ENCODE measurements around the gene ZDHHC23.

ZDHHC23 gene

DNA sequence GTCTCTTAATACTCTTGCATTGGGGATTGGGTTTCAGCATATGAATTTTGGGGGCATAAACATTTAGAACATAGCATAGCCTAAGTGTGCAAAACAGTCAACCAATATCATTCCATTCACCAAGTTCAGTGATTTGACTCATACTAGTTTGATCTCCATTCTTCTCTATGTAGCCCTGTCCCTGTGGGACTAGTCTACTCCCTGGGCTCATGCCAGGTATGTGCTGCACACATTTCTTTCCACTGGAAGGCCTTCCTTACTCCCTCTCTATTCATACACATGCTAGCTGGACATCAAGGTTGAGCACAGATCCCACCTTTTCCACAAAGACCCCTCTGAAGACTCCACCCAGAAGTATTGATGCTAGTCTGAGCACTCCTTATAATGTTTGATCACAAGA is 5.1 kb downstream of the ZDHHC23 start:
- in situ Hi-C loops (cut with HindIII; ENCODE audit: low pct_ligation_motif_present, low sequenced_read_pairs): no loop called here
- no peak for DNase-seq

DNA sequence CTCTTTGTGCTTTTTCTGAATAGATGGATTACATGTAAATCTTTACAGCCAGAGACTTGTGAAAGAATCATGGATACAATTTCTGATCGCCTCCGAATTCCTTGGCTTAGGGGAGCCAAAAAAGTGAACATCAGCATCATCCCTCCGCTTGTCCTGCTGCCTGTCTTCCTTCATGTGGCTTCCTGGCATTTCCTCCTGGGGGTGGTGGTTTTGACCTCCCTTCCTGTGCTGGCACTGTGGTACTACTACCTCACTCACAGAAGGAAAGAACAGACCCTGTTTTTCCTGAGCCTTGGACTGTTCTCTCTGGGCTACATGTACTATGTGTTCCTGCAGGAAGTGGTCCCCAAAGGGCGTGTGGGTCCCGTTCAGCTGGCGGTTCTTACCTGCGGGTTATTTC is 5.9 kb downstream of the ZDHHC23 start:
- Histone ChIP-seq H3K27ac (no peak overlapping the region), H3K4me3 (ENCODE audit: low read depth, low read length) (no peak overlapping the region), H3K36me3 (replicated peaks) (no peaks in the 10 kb centered on the region), H3K27me3 (replicated peaks) (peaks cover 3% of the 10 kb centered on the region)
- DNase-seq: no peak
- in situ Hi-C loops (cut with HindIII; ENCODE audit: low pct_ligation_motif_present, low sequenced_read_pairs): no loop called here
- TF ChIP-seq, protein P1, sequence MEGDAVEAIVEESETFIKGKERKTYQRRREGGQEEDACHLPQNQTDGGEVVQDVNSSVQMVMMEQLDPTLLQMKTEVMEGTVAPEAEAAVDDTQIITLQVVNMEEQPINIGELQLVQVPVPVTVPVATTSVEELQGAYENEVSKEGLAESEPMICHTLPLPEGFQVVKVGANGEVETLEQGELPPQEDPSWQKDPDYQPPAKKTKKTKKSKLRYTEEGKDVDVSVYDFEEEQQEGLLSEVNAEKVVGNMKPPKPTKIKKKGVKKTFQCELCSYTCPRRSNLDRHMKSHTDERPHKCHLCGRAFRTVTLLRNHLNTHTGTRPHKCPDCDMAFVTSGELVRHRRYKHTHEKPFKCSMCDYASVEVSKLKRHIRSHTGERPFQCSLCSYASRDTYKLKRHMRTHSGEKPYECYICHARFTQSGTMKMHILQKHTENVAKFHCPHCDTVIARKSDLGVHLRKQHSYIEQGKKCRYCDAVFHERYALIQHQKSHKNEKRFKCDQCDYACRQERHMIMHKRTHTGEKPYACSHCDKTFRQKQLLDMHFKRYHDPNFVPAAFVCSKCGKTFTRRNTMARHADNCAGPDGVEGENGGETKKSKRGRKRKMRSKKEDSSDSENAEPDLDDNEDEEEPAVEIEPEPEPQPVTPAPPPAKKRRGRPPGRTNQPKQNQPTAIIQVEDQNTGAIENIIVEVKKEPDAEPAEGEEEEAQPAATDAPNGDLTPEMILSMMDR (IDR thresholded peaks at IDR 0.05; ENCODE audit: low read depth, low read length, missing control alignments): no peak

More for the DNA sequence above, 5.1 kb downstream of the ZDHHC23 start:
- TF ChIP-seq, protein P1 (IDR thresholded peaks at IDR 0.05; ENCODE audit: low read depth, low read length, missing control alignments): no peak
- H3K36me3 ChIP-seq (replicated peaks): no peaks in the 10 kb centered on the region
- H3K4me3 ChIP-seq (ENCODE audit: low read depth, low read length): no peak overlapping the region
- H3K27me3 ChIP-seq (replicated peaks): peaks cover 11% of the 10 kb centered on the region
- H3K27ac ChIP-seq: no peak overlapping the region

DNA sequence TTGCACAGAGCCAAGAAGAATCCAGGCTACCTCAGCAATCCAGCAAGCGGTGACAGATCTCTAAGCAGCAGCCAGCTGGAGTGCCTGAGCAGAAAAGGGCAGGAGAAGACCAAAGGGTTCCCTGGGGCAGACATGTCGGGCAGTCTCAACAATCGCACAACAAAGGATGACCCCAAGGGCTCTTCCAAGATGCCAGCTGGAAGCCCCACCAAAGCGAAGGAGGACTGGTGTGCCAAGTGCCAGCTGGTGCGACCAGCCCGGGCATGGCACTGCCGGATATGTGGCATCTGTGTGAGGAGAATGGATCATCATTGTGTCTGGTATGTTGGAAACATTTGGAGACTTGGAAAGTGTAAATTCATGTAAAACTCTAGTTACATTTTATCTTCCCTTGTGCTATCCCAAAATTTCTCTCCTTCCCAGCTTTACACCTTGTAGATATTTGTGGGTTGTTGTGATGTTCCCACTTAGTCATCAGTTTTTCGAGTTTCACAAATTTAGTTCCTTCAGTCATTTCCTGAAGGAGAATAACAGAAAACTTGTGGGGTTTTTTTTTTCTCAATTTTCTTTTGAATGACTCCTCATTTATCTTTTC is 6.4 kb downstream of the ZDHHC23 start:
- H3K4me3 ChIP-seq (ENCODE audit: low read depth, low read length): no peak overlapping the region
- no peaks in the 10 kb centered on the region for H3K27me3 ChIP-seq (replicated peaks)
- no peak overlapping the region for H3K27ac ChIP-seq
- H3K36me3 ChIP-seq (replicated peaks): no peaks in the 10 kb centered on the region
- TF ChIP-seq, protein P1 (IDR thresholded peaks at IDR 0.05; ENCODE audit: low read depth, low read length, missing control alignments): no peak
- in situ Hi-C loops (cut with HindIII; ENCODE audit: low pct_ligation_motif_present, low sequenced_read_pairs): no loop called here
- DNase-seq: no peak

DNA sequence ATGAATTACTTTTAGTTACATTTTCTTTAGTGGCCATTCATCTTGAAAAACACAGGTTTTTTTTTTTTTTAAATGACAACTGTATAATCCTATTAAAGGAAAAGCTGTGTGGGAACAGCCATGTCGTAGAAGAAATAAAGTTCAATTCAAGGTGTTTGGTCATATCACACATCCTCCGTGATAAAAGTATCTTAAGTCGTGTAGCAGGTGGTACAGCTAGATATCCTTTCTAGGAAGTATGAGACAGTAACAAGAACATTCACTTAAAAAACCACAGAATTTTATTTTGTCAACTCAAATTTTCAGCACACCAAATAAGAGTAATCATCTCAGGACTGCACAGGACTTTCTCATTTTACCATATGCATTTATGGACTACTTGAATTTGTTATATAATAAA is 16.1 kb downstream of the ZDHHC23 start:
- H3K36me3 ChIP-seq (replicated peaks): no peaks in the 10 kb centered on the region
- in situ Hi-C loops (cut with HindIII; ENCODE audit: low pct_ligation_motif_present, low sequenced_read_pairs): no loop called here
- no peak overlapping the region for H3K27ac ChIP-seq
- no peaks in the 10 kb centered on the region for H3K27me3 ChIP-seq (replicated peaks)
- no peak for DNase-seq
- TF ChIP-seq, protein P1 (IDR thresholded peaks at IDR 0.05; ENCODE audit: low read depth, low read length, missing control alignments): no peak
- no peak overlapping the region for H3K4me3 ChIP-seq (ENCODE audit: low read depth, low read length)

DNA sequence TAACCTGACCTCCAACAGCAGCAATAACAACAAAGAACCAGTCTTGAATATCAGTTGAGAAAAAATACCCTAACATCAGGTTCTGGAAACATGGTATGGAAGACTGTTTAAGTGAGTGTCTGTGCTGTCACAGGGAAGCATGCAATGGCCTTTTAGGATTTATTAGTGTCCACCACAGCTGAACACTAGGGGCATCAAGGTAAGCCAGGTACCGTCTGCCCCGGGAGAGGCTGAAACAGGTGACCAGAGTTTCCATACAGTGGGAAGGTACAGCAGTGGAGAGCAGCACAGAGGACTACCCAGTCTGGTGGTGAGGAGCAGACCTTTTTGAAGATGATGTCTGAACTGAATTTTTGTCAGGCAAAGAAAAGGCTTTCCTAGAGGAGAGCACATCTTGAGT is 18.4 kb downstream of the ZDHHC23 start:
- no peak for DNase-seq
- no peak overlapping the region for H3K4me3 ChIP-seq (ENCODE audit: low read depth, low read length)
- H3K36me3 ChIP-seq (replicated peaks): no peaks in the 10 kb centered on the region
- in situ Hi-C loops (cut with HindIII; ENCODE audit: low pct_ligation_motif_present, low sequenced_read_pairs): no loop called here
- H3K27me3 ChIP-seq (replicated peaks): no peaks in the 10 kb centered on the region
- TF ChIP-seq, protein P1 (IDR thresholded peaks at IDR 0.05; ENCODE audit: low read depth, low read length, missing control alignments): no peak
- H3K27ac ChIP-seq: no peak overlapping the region

DNA sequence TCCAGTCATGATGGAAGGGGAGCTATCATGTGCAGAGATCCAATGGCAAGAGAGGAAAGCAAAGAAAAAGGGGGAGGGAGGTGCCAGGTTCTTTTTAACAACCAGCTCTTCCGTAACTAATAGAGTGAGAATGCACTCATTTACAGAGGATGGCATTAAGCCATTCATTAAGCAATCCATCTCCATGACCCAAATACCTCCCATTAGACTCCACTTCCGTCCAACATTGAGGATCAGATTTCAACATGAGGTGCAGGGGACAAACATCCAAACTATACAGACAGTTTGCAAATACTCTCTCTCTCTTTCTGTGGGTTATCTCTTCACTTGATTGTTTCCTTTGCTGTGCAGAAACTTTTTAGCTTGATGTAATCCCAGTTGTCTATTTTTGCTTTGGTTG is 21.2 kb downstream of the ZDHHC23 start:
- Histone ChIP-seq H3K36me3 (replicated peaks) (no peaks in the 10 kb centered on the region), H3K27me3 (replicated peaks) (no peaks in the 10 kb centered on the region), H3K27ac (no peak overlapping the region), H3K4me3 (ENCODE audit: low read depth, low read length) (no peak overlapping the region)
- TF ChIP-seq, protein P1 (IDR thresholded peaks at IDR 0.05; ENCODE audit: low read depth, low read length, missing control alignments): no peak
- DNase-seq: no peak
- in situ Hi-C loops (cut with HindIII; ENCODE audit: low pct_ligation_motif_present, low sequenced_read_pairs): no loop called here
